Hematopoietic multipotent progenitor cell treated with erythropoietin and hydrocortisone succinate and interleukin-3 and kit ligand, for 4 days (in vitro differentiated cells): ENCODE measurements around the gene ARL13B.
A peak's percentile ranks its signal among the peaks of the same experiment; 100 is the strongest.
"Not testable (repeated sequence)": the region's sequence is repeated elsewhere in the genome, so short reads cannot be mapped to it uniquely, and the experiment has no call there.

Experiments used
- DNase-seq: peaks from one replicate; pipeline ENCODE4 v3.0.0-alpha.2; 2015

ARL13B gene

DNA sequence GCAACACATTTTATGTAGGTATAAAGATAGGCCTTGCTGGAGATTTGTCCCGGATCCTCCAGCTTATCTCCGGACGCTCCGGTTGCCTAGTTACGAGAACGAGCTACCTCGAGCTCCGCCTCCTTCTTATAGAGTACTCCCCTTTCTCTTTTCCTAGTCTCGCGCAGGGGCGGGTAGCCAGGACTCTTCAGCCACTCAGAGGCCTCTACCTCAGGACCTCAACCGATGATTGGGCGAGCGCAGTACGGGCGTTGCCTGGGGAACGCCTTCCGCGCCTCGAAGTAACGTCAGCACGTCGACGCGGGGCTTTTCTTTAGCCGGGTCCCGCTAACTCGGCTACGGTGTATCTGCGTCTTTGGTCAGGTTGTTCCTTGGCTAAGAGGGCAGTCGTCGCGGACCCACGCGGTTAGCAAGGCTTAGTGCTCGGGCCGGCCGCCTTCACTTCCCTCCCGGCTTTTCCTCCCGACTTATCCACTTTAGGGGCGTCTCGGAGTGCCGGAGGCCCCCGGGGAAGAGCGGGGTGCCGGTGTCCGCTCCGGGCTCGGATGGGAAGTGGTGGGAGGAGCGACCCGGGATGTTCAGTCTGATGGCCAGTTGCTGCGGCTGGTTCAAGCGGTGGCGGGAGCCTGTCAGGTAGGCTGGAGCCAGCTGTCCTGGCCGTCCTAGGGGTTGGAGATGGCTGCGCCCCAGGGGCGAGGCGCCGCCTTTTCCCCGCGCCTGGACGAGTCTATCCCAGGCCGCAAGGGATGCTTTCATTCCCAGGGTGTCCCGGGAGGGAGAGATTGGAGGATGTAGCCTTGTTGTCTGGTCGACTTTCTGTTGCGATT, at the start of gene ARL13B:
Gene ARL13B (plus strand): TSS at position 306 of the 827 bp plus-strand sequence. CDS start 269 bp downstream, at position 575.
- peak; percentile 100 for DNase-seq

DNA sequence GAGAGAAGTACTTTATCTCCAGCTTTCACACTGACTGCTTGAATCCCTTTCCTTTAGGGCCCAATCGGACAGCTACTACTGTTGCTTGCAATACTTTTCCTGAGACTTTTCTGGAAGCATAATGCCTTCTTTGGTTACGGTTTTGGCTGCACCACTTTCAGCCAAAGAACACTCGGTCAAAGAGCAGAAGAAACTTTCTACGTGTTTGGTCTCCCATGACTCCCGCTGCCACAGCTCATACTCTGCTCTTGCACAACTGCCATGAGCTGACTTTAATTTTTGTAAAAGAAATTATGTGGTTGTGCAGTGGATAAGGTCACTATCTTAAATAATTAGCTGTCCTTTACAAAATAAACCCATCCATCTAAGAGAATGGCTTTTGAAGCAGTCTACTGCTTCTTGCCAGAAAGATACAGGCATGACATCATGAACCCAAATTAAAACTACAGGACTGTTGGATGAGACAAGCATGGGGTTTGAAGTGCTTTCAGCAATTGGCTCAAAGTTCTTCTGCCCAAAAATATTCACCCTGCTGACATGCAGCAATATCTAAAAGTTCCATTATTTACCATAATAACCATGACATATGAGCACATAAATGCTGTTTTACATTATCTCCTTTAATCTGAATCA, 48.2 kb upstream of the ARL13B start:
- DNase-seq, result no peak

DNA sequence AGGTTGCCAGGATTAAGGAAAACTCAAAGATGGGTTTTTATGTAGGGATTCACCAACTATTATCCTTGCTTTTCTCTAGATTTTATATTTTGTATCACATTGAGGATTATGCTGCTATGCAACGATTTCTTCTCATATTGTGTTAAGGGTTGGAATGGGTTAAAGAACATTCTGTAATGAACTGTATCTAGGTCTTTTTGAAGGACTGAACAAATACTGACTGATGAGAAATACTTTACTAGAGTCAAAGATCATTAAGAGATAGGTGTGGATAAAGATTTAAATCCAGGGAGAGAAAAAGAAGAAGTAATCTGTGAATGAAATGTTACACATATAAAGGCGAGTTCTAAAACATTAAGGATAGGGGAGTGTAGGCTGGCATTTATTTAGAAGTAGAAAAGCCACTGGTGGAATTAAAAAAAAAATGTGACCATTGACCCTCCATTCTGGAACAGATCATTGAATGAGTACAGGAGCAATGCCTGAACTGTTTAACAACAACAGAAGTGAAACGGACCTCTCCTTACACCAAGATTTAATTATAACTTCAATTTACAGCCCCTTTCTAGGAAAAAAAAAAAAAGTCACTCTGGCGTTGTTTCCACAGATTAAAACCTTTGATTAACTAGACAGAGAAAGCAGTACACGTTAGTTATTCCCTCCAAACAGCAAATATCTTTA, 45.4 kb upstream of the ARL13B start:
- DNase-seq, result no peak

DNA sequence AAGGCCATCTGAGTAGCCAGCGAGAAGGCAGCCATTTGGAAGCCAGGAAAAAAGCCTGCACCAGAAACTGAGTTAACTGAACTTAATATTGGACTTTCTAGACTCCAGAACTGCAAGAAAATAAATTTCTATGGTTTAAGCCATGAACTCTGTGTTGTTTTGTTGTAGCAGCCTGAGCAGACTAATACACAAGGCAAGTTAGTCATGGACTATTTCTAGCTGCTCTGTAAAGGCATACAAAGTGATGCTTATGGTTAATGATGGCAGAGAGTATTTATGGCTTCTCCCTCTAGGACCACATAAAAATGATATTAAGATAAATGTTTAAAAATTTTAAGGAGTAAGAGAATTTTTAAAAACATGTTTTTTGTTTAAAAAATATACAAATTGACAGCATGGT, 43.4 kb upstream of the ARL13B start:
- DNase-seq, result no peak

DNA sequence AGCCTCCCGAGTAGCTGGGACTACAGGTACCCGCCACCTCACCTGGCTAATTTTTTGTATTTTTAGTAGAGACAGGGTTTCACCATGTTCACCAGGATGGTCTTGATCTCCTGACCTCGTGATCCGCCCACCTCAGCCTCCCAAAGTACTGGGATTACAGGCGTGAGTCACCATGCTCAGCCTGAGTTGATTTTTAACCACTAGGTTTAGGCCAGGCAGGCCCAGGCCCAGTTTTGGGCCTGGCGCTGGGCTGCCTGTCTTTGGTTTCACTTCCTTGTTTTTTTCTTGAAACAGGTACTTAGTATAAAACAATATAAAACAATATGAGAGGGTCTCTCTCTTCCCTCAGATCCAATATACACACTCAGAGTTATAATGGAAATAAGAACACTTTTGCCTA, 42.5 kb upstream of the ARL13B start:
- DNase-seq, result not testable (repeated sequence)

DNA sequence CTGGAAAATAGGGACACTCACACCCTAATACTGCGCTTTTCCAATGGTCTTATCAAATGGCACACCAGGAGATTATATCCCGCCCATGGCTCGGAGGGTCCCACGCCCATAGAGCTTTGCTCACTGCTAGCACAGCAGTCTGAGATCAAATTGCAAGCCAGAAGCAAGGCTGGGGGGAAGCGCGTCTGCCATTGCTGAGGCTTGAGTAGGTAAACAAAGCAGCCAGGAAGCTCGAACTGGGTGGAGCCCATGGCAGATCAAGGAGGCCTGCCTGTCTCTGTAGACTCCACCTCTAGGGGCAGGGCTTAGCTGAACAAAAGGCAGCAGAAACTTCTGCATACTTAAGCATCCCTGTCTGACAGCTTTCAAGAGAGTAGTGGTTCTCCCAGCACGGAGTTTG, 30.0 kb upstream of the ARL13B start:
- DNase-seq, result not testable (repeated sequence)

DNA sequence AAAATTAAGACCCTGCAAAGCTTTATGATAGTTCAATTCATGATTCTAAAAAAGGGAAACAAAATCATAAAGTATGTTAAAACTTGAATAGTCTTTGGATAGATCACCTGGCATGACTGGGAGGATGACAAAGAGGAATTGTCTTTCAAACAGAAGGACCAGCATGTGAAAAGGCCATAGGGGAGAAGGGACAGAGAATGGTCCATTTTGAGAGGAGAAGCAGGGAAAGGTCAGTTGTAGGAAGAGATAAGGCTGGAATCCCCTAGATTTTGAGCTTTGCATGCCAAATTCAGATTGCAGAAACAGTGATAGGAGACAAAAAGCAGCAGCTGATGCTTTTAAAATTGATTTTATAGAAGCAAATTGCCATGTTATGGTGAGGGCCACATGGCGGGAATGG, 18.9 kb upstream of the ARL13B start:
- DNase-seq, result no peak

DNA sequence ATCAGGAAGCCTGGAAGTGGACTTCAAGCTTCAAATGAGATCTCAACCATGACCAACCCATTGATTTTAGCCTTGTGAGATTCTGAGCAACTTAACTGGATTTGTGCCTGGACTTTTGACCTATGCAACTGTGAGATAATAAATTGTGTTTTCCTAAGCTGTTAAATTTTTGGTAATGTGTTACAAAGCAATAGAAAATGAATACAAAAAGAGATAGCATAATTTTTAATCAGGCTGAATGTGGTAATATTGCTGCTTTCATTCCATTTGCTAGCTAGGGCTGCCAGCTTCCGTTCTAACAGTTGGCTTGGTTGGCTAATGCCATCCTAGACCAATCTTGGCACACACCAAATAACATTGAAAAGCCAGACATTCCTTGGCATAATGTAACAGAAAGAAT, 18.5 kb upstream of the ARL13B start:
- DNase-seq, result no peak

DNA sequence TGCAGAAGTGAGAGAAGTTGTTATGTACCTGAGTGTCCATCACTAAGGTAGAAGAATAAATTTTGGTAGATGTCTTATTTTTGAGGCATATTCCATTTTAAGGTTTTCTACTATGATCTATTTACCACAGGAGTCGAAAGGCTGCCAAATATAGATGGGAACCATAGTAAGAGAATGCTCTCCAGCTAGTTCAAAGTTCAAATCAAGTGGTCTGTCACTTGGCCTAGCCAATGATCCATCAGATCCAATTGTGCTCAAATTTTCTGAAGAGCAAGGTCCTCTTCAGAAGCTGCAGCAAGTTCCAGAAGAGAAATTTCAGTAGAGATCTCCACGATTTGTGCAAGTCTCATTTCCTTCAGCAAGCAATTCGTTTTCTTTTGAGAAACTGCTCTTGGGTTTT, 17.2 kb upstream of the ARL13B start:
- DNase-seq, result no peak

DNA sequence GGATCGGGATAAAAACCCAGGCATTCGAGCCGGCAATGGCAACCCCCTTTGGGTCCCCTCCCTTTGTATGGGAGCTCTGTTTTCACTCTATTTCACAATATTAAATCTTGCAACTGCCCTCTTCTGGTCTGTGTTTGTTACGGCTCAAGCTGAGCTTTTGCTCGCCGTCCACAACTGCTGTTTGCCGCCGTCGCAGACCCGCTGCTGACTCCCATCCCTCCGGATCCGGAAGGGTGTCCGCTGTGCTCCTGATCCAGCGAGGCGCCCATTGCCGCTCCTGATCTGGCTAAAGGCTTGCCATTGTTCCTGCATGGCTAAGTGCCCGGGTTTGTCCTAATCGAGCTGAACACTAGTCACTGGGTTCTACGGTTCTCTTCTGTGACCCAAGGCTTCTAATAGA, 14.8 kb upstream of the ARL13B start:
- DNase-seq, result not testable (repeated sequence)

DNA sequence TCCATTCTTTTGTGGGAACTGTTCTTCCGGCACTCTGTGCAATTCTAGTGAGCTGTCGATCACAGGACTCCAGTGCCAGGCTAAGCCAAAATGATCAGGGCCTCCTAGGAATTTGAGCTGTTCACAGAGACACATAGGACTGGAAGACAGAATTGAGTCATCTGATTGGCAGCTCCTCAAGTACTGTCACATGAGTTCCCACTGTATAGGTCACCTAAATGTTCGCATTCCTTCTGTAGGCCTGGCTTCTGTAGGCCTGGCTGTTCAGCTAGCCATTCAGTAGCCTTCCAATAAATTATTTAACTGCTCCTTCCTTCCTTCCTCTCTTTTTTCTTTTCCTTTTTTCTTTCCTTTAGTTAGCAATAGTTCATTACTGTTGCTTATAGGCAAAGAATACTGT, 10.5 kb upstream of the ARL13B start:
- peak; percentile 17 for DNase-seq

DNA sequence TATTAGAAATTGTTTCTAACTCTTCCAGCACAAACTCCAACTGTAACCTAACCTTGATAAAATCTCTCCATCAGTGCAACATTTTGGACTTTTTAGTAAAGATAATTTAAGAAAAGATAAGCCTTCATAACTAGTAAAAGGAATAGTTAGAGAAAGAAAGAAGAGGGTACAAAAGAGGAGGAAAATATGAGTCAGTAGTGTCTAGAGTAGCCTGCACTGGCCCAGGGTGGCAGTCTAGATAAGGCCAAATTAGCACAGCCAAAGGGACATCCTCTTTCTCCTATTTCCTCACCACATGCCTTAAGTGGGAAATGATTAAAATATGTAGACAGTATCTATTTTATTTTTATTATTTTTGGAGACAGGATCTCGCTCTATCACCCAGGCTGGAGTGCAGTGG, 10.0 kb upstream of the ARL13B start:
- peak; percentile 86 for DNase-seq

DNA sequence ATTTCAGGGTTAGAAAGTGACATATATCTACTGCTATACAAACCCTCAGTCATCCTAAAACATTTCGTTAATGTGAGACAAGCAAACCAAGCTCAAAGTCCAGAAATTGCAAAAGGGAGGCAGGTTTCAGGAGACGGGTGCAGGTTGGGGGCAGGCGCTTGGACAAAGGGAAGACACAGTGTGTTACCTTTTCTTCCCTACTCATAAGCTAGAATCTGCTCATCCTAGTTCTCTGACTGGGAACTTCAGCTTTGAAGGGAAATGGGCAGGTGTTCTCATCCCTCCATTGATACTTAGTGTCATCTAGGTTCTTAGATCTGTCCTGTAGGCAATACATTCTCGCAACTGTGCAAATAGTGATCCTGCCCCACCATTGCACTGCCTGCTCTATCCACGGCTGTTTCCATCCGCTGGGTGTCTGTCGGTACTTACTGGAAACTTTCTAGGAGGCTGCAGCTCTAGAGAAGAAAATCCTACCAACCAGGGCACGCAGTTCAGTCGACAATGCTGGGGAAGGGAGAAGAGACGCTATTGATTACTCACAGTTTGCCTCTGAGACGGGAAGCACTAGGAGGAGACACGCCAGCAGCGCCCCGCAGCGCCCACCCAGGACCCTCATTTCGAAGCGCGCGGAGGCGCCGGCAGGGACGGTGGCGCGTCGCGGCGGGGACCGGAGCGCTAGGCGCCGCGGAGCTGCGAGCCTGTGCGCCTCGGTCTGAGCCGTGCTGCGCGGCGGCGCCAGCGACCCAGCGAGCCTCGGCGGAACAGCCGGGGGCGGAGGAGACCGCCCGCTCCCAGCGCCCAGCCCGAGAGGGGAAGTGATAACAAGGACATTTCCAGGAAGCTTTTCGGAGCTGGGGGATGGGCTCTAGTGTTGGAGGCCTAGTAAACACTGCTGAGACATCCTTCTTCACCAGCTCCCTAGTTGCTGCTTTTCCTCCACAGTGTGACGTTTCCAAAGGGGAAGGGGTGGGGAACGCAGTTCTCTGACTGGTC, 6.5 kb upstream of the ARL13B start, which contains the start of gene PROS1:
Gene PROS1 (minus strand): TSS at position 766 of the 996 bp plus-strand sequence. CDS start 147 bp downstream, at position 619.
- DNase-seq, result peak; percentile 90

DNA sequence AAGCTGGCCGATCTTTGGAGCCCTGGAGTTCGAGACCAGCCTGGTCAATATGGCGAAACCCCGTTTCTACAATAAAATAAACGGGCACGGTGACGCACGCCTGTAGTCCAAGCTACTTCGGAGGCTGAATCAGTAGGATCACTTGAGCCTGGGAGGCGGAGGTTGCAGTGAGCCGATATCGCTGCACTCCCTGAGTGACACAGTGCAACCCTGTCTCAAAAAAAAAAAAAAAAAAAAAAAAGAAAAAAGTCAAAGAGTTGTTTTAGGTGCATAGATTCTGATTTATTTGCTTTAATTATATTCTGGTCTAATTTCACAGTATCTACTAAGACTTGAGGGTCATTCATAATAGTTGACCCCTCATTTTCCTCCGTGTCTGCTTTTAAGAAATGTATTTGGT, 1.7 kb downstream of the ARL13B start:
- DNase-seq, result no peak

DNA sequence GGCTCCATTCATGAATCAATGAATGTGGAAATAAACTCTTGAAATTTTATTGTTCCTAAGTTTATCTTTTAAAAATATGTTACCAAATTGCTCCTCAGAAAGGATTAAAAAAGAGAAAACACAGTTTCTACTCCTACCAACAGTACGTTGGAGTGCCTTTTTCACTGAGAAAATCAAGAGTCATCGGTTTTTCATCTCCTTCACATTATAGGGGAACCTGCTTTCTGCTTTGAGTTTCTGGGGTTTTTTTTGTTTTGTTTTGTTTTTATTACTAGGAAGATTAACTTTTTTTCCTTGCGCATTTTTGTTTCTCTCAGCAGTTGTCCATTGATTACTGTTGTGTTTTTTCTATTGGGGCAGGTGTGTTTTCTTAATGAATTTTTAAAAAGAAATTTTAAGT, 3.5 kb downstream of the ARL13B start:
- DNase-seq, result no peak

DNA sequence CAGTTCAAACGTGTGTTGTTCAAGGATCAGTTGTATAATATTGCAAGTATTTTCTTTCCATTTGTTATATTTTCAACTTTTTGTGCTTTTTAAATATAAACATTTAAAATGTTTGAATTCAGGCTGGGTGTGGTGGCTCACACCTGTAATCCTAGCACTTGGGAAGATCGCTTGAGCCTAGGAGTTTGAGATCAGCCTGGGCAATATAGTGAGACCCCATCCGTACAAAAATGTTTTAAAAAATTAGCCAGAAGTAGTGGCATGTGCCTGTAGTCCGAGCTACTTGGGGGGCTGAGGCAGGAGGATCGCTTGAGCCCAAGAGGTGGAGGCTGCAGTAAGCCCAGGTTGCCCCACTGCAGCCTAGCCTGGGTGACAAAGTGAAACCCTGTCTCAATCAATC, 4.7 kb downstream of the ARL13B start:
- DNase-seq, result no peak

DNA sequence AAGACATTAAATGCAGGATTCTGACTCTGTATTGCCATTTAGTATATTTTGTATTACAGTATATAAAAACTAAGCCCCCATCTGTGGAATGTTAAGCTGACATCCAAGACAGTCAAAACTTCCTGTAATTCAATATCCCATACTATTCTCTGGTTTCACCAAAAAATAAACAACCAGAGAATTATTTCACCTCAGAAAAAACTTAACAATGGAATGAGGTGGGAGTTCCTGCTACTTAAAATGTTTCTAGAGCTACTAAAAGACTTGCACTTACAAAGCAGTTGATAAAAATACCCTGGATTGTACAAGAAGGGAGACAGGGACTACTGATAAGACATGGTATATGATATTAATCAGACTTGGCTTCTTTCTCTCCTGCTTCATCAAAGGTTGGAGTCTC, 8.3 kb downstream of the ARL13B start:
- DNase-seq, result no peak

DNA sequence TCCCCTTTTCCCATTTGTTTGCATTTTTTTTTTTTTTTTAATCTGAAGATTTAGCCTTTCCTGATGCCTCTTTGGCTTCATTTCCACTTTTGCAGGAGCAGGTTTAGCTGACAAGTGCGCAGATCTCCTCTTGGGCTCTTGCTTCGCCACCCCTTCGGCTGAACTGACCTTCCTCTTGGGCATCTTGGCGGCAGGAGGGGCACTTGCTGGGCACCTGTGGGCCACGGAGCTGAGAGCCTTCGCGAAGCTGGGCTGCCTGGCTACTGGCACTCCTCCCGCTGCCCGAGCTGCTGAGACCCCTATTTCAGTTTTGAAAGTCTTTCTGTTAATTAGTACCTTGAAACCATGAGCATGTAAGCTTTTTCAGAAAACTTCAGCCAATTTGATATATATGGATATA, 8.8 kb downstream of the ARL13B start:
- DNase-seq, result no peak

DNA sequence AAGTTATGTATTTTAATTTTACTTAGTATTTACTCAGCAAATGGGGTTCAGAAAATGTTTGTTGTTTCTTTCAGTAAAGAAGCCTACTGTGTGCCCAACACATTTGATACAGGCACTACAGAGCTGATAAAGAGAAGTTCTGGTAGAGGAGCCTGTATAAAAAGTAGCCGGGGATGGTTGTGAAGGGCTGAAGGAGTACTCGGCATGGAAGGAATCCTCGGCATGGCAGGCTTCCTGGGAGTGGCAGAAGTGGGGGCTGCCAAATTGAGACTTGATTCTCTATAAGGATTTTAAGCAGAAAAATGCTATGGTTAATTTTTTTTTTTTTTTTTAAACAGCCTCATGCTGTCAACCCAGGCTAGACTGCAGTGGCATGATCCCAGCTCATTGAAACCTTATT, 9.3 kb downstream of the ARL13B start:
- DNase-seq, result no peak

DNA sequence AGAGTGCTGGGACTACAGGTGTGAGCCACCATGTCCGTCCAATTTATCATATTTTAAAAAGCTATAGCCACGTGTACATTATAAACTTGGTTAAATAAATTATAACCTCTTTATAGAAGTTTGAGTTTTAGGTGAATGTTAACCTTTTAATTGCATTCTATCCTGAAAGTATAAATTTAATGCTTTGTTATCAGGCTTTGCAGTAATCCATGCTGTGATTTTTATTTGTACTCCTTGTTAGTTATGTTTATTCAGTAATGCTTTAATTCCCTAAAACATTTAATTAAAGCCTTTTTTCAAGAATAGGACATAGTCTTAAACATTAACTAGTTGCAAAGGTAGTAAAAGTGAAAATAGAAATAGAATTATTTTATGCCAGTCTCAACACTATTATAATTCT, 11.7 kb downstream of the ARL13B start:
- no peak for DNase-seq

DNA sequence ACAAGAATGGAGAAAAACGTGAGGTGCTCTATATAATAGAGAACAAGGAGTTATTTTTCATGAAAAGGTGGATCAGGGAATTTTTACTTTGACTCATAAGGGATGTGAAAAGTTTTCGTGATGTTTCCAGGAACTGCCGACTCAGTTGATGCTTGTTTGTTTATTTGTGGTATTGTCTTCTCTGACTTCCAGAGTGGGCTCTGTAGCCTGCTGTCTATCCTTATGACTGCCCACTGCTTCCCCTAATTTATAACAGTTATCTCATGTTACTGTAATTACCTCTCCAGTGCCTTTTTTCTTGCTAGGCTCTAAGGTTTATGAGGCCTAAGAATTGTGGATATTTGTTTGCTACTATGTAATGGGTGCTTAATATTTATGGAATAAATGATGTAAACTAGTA, 12.3 kb downstream of the ARL13B start:
- DNase-seq, result no peak

DNA sequence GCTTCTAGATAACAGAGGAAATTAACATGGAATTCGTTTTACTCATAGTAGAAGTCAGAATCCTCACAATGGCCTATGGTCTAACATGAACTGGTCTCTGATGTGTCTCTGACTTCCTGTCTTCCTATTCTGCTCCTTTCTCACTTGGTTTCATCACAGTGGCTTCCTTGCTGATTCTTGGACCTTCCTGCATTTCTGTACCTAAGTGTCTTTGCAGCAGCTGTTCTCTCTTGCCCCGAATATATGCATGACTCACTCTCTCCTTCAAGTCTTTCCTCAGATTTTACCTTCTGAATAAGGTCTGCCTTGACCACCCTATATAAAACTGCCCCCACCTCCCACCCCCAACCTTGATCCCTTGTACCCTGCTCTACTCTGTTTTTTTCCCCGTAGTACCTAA, 14.1 kb downstream of the ARL13B start:
- no peak for DNase-seq

DNA sequence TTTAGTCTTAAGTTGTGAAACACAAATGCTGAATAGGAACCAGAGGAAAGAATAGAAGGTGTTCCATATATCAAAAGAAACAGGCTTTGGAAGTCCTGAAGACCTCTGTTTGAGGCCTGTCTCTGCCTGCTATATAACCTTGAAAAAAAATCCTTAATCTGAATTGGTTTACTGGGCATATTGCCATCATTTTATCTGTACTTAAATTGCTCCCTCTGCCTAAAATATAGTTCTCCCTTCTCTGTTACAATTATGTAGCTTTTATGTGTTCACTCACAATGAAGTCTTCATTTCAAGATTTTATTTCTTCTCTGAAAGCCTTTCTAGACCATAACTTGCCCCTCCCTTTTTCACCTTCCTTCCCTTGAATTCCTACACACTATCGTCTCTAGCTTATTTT, 21.2 kb downstream of the ARL13B start:
- peak; percentile 30 for DNase-seq
